Right renal cortex interstitium (tissue), 3 donors: Measurements from ENCODE around the gene PKIG. TPM values are rescaled to one million over a fixed set of nuclear protein-coding genes. Genes with fewer than 3 reads are reported as not detected.
A peak's percentile ranks its signal among the peaks of the same experiment; 100 is the strongest.

ENCODE experiments used
- DNase-seq, 3 donors: peaks; one replicate each; pipeline ENCODE4 v3.0.0-alpha.2; 2013; ENCODE audit warnings: low read depth in 3 of 3, low spot score in 2 of 3
- polyA plus RNA-seq, 3 donors: library from polyadenylated mRNA; unstranded; fragments of 120-200 nt; gene quantifications; one replicate each; pipeline ENCODE4 v1.2.1, GENCODE V29; 2013; ENCODE audit not compliant: insufficient read length in 3 of 3

Gene PKIG
- polyA plus RNA-seq, 3 donors, result 57.8 to 60.6 (median 60.1) TPM

GRCh38 chr20:44593751-44594150 is 11.4 kb downstream of the PKIG start:
- DNase-seq, result no peak

DNA sequence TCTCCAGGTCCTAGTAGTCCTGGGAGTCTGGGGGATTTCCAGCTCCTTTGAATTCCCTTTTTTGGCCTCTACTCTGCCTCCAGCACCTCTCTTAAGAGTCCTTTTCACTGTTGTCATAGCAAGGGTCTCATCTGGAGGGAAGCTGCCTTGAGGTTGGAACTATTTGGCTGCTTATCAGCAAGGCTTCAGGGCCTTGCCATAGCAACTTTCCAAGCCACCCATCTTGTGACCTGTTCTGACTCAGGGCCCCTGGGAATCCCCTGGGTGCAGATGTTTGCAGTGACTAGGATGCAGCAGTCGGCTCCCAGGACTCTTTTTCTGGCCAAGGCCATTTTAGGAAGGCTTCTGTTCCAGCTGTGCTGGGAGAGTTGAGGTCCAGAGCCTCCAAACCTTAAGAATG is 12.4 kb downstream of the PKIG start:
- no peak for DNase-seq

DNA sequence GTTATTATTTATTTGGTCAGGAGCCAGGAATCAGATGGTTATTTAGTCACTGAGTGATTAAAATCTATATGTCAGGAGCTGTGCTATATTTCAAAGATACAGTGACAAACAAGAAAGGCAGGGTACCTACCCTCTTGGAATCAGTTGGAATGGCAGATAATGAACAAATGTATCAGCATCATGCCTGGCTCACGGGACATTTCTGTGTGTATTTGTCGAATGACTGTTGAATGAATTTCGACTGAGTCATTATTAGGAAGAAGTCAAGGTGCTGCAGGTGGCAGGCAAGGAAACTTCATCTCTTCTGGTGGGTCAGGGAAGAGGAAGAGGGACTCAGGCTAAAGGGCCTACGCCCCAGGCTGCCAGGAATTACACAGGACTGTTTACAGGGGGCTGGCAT is 13.6 kb downstream of the PKIG start:
- no peak for DNase-seq

DNA sequence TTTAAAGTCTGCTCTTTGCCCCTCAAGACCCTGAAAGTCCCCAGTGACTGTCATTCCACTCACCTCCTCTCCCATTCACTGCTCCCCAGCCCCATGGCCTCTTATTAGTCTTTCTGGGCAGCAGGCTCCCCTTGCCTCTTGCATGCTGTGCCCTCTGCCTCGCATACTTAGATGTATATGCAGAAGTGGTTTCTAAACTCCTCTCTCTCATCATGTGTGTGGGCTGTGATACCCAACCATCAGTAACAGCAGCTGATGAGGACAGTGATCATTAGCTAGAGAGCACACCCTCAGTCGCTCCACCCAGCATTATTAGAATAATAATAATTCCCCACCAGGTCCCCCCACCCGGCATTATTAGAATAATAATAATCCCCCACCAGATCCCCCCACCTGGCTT is 14.5 kb downstream of the PKIG start:
- DNase-seq, result no peak

- no peak for DNase-seq
Measured at GRCh38 chr20:44597516-44597915, 15.1 kb downstream of the PKIG start.

DNA sequence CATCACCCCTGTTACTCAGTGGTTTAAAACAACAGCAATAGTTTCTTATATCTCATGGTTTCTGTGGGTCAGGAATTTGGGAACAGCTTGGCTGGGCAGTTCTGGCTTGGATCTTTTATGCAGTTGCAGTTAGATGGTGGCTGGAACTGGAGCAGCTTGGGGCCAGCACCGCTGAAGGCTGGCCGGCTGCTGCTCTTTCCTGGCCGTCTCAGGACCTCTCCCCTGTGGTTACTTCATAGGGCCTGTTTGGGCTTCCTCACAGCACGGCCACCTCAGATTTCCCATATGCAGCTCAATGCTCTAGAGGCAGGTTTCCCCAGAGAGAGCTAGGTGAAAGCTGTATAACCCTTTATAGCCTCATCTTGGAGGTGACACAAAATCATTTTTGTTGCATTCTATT is 15.6 kb downstream of the PKIG start:
- no peak for DNase-seq

GRCh38 chr20:44598423-44599305 is 16.3 kb downstream of the PKIG start:
- DNase-seq, result no peak

GRCh38 chr20:44599715-44600114 is 17.3 kb downstream of the PKIG start:
- DNase-seq, result no peak

DNA sequence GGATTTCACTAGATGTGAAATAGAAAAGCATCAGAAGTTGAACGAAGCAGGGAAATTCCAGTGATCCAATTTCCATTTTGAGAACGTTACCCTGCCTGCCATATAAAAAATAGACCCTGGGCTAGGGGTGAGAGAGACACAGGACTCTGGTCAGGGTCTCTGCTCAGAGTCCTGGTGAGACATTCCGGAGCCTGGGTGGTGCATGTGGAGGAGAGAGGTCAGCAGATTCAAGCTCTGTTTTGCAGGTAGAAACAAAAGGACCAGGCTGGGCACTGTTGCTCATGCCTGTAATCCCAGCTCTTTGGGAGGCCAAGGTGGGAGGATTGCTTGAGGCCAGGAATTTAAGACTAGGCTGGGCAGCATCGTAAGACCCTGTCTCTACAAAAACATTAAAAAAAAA is 17.9 kb downstream of the PKIG start:
- no peak for DNase-seq

DNA sequence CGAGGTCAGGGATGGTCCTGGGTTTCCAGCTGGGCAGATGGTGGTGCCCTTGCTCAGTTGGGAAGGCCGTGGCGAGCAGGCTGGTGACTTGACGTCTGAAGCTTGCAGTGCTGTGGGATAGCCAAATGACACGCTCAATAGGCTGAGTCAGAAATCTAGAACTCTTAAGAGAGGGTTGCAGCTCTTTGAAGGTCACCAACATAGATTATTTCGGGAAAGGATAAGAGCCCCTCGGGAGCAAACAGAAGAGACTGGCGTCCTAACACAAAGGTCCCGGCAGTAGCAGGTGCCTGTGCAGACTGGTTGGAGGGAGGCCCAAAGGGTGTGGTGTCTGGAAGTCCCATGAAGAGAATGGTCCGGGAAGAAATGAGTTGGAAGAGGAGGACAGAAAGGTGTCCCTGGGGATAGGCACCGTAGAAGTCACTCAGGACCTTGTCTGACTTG is 18.4 kb downstream of the PKIG start:
- DNase-seq, result no peak

DNA sequence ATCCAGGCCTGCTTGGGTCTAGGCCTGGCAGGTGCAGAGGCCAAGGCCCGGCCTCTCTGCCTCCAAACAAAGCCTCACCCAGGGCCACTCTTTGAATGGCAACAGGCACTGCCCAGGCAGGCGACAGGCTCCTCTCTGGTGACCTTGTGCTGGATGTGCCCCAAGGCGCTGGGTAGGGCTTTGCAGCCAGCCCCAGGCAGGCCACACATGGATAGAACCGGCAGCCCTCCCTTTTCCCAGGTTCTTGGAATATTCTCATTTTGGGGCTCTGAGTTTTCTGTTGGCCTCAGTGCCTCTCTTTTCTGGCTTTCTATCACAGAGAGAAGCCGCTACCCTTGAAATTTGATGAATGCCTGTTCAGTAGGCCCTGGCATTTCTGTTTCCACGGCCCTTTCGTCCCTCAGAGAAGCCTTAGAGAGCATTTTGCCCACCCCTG is 18.9 kb downstream of the PKIG start:
- no peak for DNase-seq

DNA sequence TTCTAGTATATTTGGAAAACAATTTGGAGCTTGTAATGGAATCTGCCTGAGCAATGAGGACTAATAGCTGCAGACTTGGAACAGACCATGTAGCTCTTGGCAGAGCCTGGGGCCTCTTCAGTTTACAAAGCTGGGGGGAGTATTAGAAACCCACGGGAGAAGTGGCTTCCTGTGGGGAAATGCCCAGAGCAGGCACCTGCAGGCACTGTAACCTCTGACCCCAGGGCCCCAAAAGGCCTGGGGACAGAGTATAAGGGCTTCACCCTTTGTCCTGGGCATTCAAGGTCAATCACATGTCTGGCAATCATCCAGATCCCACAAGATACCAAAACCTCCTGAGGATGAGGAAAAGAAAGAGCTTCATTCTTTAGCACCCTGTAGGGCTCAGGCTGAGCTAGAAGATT is 19.4 kb downstream of the PKIG start:
- peak in 2 of 3 donors; percentile 33 to 64 for DNase-seq

DNA sequence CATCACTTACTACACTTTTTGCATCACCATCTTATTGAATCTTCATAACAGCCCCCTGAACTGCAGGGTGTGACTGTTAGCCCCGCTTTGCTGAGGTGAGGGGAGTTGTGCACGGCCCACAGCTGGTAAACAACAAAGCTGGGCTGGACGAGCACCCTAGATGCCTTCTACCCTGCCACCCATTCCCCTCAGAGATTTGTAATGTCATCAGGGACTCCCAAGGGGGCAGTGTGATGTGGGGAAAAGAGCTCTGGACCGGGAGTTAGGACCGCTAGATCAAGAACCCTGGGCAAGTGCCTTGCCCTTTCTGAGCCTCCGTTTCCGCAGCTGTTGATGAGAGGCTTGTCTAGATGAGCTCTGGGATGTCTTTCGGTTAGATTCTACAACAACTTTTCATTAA is 20.9 kb downstream of the PKIG start:
- no peak for DNase-seq

DNA sequence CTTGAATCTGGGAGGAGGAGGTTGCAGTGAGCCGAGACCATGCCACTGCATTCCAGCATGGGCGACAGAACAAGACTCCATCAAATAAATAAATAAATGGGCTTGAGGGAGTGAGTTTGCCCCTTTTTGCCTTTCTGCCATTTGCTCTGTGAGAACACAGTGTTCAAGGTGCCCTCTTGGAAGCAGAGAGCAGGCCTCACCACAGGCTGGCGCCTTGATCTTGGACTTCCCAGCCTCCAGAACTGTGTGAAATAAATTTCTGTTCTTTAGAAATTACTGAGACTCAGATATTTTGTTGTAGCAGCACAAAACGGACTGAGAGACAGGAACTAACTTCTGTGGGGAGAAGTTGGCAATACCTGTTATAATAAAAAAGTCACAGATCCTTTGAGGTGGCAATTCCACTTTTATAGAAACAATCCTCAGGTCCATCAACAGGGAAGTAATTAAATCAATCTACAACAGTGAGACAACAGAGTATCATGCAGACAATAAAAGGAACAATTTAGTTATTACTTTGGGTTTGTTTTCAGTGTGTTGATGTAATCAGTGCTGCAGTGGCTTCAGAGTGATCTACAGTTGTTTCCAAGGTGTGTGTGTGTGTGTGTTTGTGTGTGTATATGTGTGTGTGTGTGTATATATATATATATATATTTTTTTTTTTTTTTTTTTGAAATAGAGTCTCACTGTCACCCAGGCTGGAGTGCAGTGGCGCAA is 24.5 kb downstream of the PKIG start:
- no peak for DNase-seq

- no peak for DNase-seq
Measured at GRCh38 chr20:44609006-44609515, 26.7 kb downstream of the PKIG start.

- DNase-seq, result peak; percentile 65 to 81 (median 77)
Measured at GRCh38 chr20:44609516-44610312, 27.3 kb downstream of the PKIG start.

- no peak for DNase-seq
Measured at GRCh38 chr20:44610313-44610962, 28.1 kb downstream of the PKIG start.

DNA sequence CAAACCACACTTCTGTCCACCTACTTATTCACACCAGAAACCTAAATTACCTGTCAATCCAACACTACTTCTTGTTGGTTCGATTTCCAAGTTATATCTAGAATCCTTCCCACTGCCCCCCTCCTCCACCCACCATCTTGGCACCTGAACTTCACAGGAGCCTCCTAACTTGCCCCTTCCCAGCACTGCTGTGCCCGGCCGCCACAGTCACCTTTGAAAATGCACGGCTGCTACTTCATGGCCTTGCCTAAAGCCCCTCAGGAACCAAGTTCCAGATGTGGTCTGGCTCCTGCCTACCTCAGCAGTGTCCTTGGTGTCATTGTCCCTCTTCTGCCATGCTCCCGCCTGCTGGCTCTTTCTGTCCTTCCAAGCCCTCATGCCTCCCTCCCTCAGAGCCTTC is 31.2 kb downstream of the PKIG start:
- DNase-seq, result no peak

DNA sequence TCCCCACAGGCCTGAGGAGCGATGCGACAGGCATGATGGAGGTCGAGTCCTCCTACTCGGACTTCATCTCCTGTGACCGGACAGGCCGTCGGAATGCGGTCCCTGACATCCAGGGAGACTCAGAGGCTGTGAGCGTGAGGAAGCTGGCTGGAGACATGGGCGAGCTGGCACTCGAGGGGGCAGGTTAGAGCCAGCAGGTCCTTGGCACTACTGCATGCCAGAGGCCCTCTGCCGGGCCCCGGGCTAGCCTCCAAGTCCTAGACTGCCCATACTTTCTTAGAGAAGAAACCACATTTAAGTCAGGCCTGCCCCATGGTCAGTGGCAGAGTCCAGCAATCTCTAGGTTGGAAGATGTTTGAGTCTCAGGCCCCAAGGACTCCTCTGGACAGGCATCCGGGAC is 32.1 kb downstream of the PKIG start:
- no peak for DNase-seq

DNA sequence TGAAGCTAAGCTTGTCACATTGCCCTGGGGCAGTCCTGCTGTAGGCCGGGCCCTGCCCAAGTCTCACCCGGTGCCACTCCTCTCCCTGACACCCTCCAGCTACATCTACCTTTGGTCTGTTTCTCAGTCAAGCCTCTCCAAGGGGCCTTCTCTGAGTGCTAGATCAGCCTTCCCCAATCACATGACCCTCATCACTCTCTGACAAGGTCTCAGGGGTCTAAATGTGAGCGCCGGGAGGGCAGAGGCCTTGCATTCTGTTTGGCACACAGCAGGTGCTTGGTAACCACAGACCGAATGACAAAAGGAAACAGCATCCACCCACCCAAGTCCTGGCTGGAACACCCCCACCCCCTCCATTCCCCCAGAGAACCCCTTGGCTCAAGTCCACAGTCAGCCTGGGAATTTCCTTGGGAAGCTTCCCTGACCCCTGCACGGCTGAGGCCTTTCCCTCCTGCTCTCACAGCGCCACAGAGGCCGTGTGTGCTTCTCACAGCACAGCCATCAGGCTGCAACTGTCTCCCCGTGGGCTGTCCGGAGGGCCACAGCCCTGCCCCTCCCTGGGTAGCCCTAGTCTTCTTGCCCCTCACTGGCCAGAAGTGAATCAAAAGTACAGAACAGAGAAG is 32.9 kb downstream of the PKIG start:
- DNase-seq, result no peak
